ENCODE data around the gene MTRR. TPM values are rescaled to one million over a fixed set of nuclear protein-coding genes. Genes with fewer than 3 reads are reported as not detected.

The MTRR gene
- total RNA-seq, 1 experiment from 2014 or later: 88.6 TPM

DNA sequence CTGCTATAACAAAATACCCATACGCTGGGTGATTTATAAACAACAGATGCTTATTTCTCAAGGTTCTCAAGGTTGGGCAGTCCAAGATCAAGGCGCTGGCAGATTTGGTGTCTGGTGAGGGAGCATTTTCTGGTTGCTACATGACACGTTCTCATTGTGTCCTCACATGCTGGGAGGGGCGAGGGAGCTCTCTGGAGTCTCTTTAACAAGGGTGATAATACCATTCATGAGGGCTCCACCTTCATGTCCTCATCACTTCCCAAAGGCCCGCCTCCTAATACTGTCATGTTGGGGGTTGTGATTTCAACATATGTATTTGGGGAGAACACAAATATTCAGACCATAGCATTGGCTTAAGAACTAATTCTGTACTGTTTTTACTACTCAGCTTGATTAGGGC, 22.6 kb upstream of the MTRR start:
- no peak overlapping the region for H3K27ac Mint-ChIP-seq (ENCODE audit: low read depth, unreplicated experiment)
- H3K36me3 Mint-ChIP-seq (ENCODE audit: insufficient read depth, unreplicated experiment): no peaks in the 10 kb centered on the region
- no peaks in the 10 kb centered on the region for H3K9me3 Mint-ChIP-seq (ENCODE audit: unreplicated experiment)
- no peaks in the 10 kb centered on the region for H3K4me1 Mint-ChIP-seq (ENCODE audit: insufficient read depth, unreplicated experiment)
- TF ChIP-seq, protein P1, sequence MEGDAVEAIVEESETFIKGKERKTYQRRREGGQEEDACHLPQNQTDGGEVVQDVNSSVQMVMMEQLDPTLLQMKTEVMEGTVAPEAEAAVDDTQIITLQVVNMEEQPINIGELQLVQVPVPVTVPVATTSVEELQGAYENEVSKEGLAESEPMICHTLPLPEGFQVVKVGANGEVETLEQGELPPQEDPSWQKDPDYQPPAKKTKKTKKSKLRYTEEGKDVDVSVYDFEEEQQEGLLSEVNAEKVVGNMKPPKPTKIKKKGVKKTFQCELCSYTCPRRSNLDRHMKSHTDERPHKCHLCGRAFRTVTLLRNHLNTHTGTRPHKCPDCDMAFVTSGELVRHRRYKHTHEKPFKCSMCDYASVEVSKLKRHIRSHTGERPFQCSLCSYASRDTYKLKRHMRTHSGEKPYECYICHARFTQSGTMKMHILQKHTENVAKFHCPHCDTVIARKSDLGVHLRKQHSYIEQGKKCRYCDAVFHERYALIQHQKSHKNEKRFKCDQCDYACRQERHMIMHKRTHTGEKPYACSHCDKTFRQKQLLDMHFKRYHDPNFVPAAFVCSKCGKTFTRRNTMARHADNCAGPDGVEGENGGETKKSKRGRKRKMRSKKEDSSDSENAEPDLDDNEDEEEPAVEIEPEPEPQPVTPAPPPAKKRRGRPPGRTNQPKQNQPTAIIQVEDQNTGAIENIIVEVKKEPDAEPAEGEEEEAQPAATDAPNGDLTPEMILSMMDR (IDR thresholded peaks at IDR 0.05; ENCODE audit: unreplicated experiment): no peak
- no peak for DNase-seq (ENCODE audit: unreplicated experiment)
- no peak overlapping the region for H3K4me3 Mint-ChIP-seq (ENCODE audit: unreplicated experiment)
- CTCF ChIA-PET: interaction anchor here (0.7 to 1.7 kb wide), 3 partner anchors 10 to 42 kb away, joined by 3 to 6 read pairs (median 4); no protein-coding TSS in a partner anchor
- peaks cover 43% of the 10 kb centered on the region for H3K27me3 Mint-ChIP-seq (ENCODE audit: insufficient read depth, unreplicated experiment)
- intact Hi-C loops (cut with micrococcal nuclease): no loop called here
- no TSS peak for BruUV-seq (replicated peaks)
- POLR2A ChIA-PET: no interaction called here

DNA sequence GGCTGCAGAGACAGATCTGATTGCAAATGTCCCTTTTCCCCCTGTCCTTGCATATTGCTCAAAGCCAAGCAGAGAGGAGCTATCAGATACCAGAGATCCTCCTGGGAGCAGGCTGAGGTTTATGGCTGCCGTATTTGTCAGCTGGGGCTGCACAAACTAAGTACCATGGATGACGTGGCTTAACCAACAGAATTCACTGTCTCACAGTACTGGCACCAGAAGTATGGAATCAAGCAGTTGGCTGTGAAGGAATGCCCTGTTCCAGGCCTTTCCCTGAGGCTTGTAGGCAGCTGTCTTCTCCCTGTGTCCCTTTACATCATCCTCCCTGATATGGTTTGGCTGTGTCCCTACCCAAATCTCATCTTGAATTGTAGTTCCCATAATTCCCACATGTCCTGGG, 20.7 kb upstream of the MTRR start:
- intact Hi-C loops (cut with micrococcal nuclease): no loop called here
- DNase-seq (ENCODE audit: unreplicated experiment): no peak
- CTCF ChIA-PET: no interaction called here
- no peaks in the 10 kb centered on the region for H3K4me1 Mint-ChIP-seq (ENCODE audit: insufficient read depth, unreplicated experiment)
- peaks cover 38% of the 10 kb centered on the region for H3K27me3 Mint-ChIP-seq (ENCODE audit: insufficient read depth, unreplicated experiment)
- no TSS peak for BruUV-seq (replicated peaks)
- TF ChIP-seq, protein P1 (IDR thresholded peaks at IDR 0.05; ENCODE audit: unreplicated experiment): no peak
- POLR2A ChIA-PET: interaction anchor here (0.7 kb wide), 1 partner anchor 10 kb away, joined by 3 read pairs; no protein-coding TSS in a partner anchor
- H3K36me3 Mint-ChIP-seq (ENCODE audit: insufficient read depth, unreplicated experiment): no peaks in the 10 kb centered on the region
- no peak overlapping the region for H3K4me3 Mint-ChIP-seq (ENCODE audit: unreplicated experiment)
- no peak overlapping the region for H3K27ac Mint-ChIP-seq (ENCODE audit: low read depth, unreplicated experiment)
- no peaks in the 10 kb centered on the region for H3K9me3 Mint-ChIP-seq (ENCODE audit: unreplicated experiment)

DNA sequence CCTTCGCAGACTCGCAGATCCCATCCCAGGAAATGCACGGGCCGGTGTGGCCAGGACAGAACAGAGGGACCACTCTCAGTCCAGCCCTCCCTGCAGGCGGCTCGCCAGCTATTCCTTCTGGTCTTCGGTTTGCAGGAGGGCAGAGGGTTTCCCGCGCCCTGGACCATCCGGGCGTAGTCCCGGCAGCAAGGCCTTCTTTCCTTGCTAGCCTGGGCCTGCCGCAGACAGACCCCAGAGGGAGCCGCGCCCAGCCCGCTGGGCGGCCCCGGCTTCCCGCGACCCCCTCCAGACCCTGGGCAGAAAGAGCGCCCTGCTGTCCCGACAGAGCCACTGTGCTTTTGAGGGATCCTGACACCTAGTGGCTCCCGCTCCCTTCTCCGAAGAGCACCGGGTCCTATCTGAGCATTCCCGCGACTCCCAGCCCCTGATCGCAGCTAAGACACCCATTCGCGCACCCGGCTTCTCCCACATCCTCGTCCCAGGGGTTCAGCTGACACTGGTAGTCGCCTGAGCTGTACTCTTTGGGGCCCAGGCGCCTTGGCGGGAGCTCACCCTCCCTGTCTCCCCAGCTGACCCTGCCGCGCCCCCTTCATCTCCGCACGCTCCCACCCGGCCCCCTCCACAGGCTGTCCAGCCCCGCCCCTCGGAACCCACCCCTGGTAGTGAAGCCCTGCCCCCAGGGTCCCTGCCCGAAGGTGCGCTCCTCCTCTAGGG, 19.1 kb upstream of the MTRR start:
- peaks cover 23% of the 10 kb centered on the region for H3K27me3 Mint-ChIP-seq (ENCODE audit: insufficient read depth, unreplicated experiment)
- no TSS peak for BruUV-seq (replicated peaks)
- no peaks in the 10 kb centered on the region for H3K4me1 Mint-ChIP-seq (ENCODE audit: insufficient read depth, unreplicated experiment)
- H3K36me3 Mint-ChIP-seq (ENCODE audit: insufficient read depth, unreplicated experiment): no peaks in the 10 kb centered on the region
- no peak overlapping the region for H3K27ac Mint-ChIP-seq (ENCODE audit: low read depth, unreplicated experiment)
- intact Hi-C loops (cut with micrococcal nuclease): no loop called here
- H3K9me3 Mint-ChIP-seq (ENCODE audit: unreplicated experiment): no peaks in the 10 kb centered on the region
- H3K4me3 Mint-ChIP-seq (ENCODE audit: unreplicated experiment): no peak overlapping the region
- ChIA-PET CTCF (interaction anchor here (1.4 kb wide), 1 partner anchor 33 kb away, joined by 4 read pairs; no protein-coding TSS in a partner anchor), POLR2A (no interaction called here)
- no peak for DNase-seq (ENCODE audit: unreplicated experiment)
- TF ChIP-seq, protein P1 (IDR thresholded peaks at IDR 0.05; ENCODE audit: unreplicated experiment): no peak

DNA sequence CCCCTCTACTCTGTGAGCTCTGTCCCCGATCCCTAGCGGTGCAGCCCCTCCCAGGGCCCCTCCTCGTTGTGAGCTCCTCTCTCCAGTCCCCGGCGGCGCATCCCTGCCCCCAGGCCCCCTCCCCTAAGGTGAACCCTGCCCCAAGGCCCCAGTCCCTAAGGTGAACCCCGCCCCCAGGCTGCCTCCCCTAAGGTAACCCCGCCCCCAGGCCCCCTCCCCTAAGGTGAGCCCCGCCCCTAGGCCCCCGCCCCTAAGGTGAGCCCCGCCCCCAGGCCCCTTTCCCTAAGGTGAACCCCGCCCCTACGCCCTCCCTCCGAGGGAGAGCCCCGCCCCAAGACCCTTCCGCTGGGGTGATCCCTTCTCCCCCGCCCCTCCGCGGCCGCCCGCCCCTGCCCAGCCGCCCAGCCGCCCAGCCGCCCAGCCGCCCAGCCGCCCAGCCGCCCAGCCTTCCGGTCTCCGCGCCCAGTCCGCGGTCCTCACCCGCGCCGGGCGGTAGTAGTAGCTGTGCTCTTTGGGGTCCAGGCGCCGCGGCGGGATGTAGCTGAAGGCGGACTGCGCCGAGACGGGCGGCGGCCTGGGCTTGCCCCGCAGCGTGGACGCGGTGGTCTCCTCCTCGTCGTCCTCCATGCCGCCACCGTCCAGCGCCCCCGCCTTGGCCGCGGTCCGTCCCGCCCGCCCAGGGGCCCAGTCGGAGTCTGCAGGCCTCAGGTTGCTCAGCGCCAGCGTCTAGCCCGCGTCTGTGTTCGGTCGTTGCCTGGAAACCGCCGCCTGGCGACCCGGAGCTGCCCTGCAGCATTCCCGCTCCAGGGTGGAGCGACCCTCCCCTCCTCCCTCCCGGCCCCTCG, 18.3 kb upstream of the MTRR start, which contains the start of gene CFAP90:
Gene CFAP90 (minus strand): TSS at position 739 of the 845 bp plus-strand sequence. CDS start 112 bp downstream, at position 627.
- no peaks in the 10 kb centered on the region for H3K36me3 Mint-ChIP-seq (ENCODE audit: insufficient read depth, unreplicated experiment)
- H3K9me3 Mint-ChIP-seq (ENCODE audit: unreplicated experiment): no peaks in the 10 kb centered on the region
- no peaks in the 10 kb centered on the region for H3K4me1 Mint-ChIP-seq (ENCODE audit: insufficient read depth, unreplicated experiment)
- intact Hi-C loops (cut with micrococcal nuclease): no loop called here
- H3K27me3 Mint-ChIP-seq (ENCODE audit: insufficient read depth, unreplicated experiment): peaks cover 15% of the 10 kb centered on the region
- DNase-seq (ENCODE audit: unreplicated experiment): no peak
- H3K4me3 Mint-ChIP-seq (ENCODE audit: unreplicated experiment): no peak within 1 kb of the TSS
- CTCF ChIA-PET: interaction anchor here (0.5 to 1.4 kb wide), 2 partner anchors 34 to 974 kb away, joined by 3 to 4 read pairs; no protein-coding TSS in a partner anchor
- H3K27ac Mint-ChIP-seq (ENCODE audit: low read depth, unreplicated experiment): no peak within 1 kb of the TSS
- POLR2A ChIA-PET: no interaction called here
- TF ChIP-seq, protein P1 (IDR thresholded peaks at IDR 0.05; ENCODE audit: unreplicated experiment): no peak
- BruUV-seq (replicated peaks): no TSS peak
